Breast epithelium (tissue), 3 donors: Measurements from ENCODE around the gene ZFP62.
A peak's percentile ranks its signal among the peaks of the same experiment; 100 is the strongest.

Experiments
- POLR2A ChIP-seq: fragments of 450-650 bp; IDR thresholded peaks from one replicate; pipeline ENCODE4 v1.6.1; 2016; ENCODE audit warnings: antibody characterized with exemption, mild to moderate bottlenecking, moderate library complexity
- TF ChIP-seq, protein P1 (sequence below), 3 donors: fragments of 450-650 bp; IDR thresholded peaks; one replicate each; pipeline ENCODE4 v1.5.1; 2016 to 2017; ENCODE audit warnings: antibody characterized with exemption in 3 of 3, mild to moderate bottlenecking in 3 of 3, moderate library complexity in 3 of 3

DNA sequence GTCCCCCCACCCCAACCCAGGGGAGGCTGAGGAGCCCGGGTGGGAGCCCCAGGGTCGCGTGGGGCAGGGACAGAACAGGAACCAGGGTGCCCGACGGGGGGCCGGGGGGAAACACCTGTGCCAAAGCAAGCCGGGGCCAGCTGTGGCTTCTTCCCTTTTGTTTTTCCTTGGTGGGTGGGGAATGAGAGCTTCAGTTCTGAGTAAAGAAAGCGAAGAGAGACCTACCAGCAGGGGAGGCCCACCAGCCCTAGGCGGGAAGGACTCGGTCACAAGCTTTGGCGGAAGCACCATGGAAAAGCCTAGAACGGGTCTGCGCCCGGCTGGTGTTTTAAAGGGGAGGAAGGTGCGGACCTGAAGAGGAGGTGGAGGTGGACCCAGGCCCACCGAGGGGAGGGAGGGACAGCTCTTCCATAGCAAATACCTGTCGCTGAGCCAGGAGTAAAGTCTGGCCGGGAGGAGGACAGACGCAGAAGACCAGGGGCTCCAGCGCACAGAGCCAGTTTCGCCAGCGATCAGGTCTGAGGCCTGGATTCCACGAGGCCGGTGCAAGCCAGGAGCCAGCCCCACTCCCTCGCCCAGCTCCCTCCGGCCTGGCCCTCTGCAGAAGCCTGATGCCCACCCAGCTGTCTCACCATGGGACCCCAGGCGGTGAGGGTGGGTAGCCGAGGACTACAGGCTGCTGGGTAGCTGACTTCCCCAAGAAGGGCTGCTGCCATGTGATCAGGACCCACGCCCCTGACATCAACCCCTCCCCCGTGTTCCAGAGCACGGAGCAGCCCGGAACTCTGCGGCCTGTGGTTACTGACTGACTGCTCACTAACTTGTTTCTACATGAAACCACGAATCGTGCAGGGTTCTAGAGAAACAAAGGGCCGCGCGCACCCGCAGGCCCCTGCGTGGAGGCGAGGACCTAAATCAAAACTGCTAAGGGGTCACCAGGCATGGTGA is 57.6 kb downstream of the ZFP62 start:
- TF ChIP-seq, protein P1, sequence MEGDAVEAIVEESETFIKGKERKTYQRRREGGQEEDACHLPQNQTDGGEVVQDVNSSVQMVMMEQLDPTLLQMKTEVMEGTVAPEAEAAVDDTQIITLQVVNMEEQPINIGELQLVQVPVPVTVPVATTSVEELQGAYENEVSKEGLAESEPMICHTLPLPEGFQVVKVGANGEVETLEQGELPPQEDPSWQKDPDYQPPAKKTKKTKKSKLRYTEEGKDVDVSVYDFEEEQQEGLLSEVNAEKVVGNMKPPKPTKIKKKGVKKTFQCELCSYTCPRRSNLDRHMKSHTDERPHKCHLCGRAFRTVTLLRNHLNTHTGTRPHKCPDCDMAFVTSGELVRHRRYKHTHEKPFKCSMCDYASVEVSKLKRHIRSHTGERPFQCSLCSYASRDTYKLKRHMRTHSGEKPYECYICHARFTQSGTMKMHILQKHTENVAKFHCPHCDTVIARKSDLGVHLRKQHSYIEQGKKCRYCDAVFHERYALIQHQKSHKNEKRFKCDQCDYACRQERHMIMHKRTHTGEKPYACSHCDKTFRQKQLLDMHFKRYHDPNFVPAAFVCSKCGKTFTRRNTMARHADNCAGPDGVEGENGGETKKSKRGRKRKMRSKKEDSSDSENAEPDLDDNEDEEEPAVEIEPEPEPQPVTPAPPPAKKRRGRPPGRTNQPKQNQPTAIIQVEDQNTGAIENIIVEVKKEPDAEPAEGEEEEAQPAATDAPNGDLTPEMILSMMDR (IDR thresholded peaks at IDR 0.05), result no peak
- TF ChIP-seq POLR2A, result peak; percentile 26
